Right forelimb (tissue), 1 donor: Measurements from ENCODE around the gene TXNDC8.
"Not testable (repeated sequence)": the region's sequence is repeated elsewhere in the genome, so short reads cannot be mapped to it uniquely, and the experiment has no call there.

Source experiments
- DNase-seq: peaks from one replicate; pipeline ENCODE4 v3.0.0-alpha.2; 2018

Gene TXNDC8

DNA sequence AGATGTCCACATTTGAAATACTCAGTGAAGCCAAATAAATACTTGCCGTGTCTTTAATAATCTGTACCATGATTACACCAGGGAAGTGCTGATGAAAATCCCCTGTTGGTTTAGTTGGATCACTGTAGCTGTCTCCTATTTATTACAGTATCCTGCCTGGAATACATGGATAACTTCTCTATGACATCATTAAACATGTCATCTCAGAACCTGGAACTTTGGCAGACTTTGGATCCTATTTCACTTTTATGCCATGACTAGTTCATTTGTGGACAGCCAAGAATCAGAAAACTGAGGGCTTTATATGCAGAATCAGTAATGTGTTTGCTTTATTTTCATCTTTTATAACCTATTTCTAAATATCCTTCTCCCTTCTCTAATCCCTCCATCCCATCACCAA is at the start of gene TXNDC8:
TXNDC8 (minus strand) TSS at position 137 of the 400 bp plus-strand sequence.
- no peak for DNase-seq

- no peak for DNase-seq
Observed at GRCh38 chr9:110383491-110383890, 45.8 kb upstream of the TXNDC8 start.

- DNase-seq = no peak
Observed at GRCh38 chr9:110382731-110383130, 45.1 kb upstream of the TXNDC8 start.

- DNase-seq = no peak
Observed at GRCh38 chr9:110371411-110372007, 33.8 kb upstream of the TXNDC8 start.

- DNase-seq = no peak
Observed at GRCh38 chr9:110370315-110370714, 32.7 kb upstream of the TXNDC8 start.

GRCh38 chr9:110364451-110364850 is 26.8 kb upstream of the TXNDC8 start:
- no peak for DNase-seq

- not testable (repeated sequence) for DNase-seq
Observed at GRCh38 chr9:110358992-110359391, 21.3 kb upstream of the TXNDC8 start.

DNA sequence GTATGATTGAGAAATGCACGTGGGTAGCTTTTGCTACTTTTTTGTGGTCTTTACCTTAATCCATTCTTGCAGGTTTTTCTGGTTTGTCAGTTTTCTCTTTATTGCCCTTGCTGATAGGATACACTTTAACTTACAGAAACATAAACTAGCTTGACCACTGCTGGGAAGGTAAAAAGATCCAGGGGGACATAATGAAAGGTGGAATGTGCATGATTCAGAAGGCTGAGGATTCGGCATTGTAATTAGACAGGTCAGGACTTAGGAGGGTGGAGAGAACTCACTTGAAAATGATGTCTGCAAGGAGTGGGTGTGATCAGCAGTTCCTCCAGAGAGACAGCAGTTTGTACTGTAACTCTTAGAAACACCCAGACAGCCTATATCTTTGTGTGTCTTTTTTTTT is 19.8 kb upstream of the TXNDC8 start:
- DNase-seq = no peak

GRCh38 chr9:110356639-110357395 is 19.2 kb upstream of the TXNDC8 start:
- DNase-seq = no peak

DNA sequence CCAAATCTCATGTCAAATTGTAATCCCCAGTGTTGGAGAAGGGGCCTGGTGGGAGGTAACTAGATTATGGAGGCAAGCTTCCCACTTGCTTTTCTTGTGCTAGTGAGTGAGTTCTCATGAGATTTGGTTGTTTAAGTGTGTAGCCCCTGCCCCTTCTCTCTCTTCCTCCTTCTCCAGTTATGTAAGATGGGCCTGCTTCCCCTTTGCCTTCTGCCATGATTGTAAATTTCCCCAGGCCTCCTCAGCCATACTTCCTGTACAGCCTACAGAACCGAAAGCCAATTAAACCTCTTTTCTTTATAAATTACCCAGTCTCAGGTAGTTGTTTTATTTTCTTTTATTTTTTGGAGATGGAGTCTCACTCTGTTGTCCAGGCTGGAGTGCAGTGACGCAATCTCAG is 18.2 kb upstream of the TXNDC8 start:
- DNase-seq = no peak

GRCh38 chr9:110351009-110351467 is 13.4 kb upstream of the TXNDC8 start:
- no peak for DNase-seq

DNA sequence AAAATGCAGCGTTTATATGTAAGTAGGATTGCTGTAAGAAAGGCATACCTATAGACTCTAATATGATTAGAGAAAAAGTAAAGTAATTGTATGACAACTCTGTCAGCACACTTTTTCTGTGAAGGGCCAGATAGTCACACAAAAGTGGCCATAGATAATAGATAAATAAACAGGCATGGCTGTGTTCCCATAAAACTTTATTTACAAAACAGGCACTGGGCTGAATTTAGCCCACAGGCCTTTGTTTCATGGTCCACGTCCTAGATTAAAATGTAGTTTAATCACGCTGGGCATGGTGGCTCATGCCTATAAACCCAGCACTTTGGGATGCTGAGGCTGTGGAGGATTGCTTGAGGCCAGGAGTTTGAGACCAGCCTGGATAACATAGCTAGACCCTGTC is 8.7 kb upstream of the TXNDC8 start:
- DNase-seq = no peak

DNA sequence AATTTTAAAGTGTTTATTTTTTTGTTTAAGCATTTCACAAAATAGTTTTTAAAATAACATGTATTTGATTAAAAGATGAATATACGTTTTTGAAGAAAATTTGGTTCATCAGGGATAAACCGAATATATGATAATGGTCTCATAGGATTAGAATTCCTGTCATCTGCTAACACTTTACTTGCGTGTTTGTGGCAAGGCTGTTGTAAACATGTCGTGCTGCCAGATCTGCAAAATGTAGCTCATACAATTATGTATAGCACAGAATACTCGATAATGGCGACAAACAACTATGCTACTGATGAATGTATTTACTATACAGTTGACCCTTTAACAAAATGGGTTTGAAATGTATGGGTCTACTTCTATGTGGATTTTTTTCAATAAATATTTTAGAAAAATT is 7.2 kb upstream of the TXNDC8 start:
- no peak for DNase-seq

- DNase-seq = no peak
Observed at GRCh38 chr9:110343551-110343950, 5.9 kb upstream of the TXNDC8 start.

- no peak for DNase-seq
Observed at GRCh38 chr9:110340306-110340705, 2.6 kb upstream of the TXNDC8 start.

- no peak for DNase-seq
Observed at GRCh38 chr9:110338143-110338542, 480 bp upstream of the TXNDC8 start.

DNA sequence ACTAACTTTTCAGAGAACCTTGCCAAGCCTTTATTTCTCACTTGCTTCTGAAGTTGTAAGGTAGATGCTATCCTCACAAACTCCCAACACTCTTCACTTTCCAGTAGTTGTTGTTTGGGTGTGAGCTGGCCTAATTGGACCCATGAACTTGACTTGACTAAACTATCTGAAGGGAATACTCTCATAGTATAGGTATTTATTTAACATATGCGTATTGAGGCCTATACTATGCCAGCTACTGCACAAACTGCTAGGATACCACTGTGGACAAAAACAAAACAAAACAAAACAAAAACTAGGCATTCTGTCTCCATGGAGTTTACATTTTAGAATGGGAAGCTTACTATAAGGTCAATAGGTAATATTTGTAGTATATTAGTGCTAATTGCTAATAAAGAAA is 1.3 kb downstream of the TXNDC8 start:
- DNase-seq = no peak

DNA sequence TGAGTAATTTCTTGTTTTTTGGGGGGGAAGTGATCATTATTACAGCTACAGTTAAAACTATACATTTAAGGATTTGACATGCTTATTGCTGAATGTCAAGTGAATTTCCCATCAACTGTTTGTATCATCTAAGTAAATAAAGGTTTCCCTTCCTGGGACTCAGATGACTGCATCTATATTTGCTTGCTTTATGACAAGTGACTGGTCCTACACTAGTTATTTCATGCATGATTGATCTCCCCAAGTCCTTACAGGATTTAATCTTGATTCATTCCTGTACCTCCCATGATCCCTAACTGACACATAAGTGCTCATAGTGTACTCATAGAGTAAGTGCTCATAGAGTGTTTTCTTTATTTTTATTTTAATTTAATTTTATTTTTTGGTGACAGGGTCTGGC is 2.8 kb downstream of the TXNDC8 start:
- no peak for DNase-seq

GRCh38 chr9:110334183-110334582 is 3.5 kb downstream of the TXNDC8 start:
- no peak for DNase-seq

- DNase-seq = no peak
Observed at GRCh38 chr9:110332766-110333165, 4.9 kb downstream of the TXNDC8 start.

DNA sequence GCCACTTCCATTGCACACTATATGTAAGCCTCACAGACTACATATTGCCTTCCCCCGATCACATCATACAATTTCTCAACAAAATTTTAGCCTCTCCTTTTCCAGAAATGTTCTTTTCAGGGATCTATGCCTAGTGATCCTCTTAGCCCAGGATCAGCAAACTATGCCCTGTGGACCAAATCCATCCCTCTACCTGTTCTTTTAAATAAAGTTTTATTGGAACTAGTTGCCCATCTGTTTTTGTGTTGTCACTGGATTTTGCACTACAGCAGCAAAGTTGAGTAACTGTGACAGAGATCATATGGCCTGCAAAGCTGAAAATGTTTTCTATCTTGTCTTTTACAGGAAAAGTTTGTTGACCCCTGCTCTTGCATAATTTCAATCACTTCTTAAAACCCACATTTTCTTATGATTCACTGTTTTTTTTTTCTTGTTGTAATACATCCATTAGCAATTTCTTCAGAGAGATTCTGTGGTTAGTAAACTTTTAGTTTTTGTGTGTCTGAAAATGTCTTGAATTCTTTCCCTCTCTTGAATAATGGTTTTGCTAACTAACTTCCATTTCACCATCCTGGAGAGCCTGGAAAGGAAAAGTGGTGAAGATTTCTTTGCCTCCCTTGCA is 7.1 kb downstream of the TXNDC8 start:
- no peak for DNase-seq

DNA sequence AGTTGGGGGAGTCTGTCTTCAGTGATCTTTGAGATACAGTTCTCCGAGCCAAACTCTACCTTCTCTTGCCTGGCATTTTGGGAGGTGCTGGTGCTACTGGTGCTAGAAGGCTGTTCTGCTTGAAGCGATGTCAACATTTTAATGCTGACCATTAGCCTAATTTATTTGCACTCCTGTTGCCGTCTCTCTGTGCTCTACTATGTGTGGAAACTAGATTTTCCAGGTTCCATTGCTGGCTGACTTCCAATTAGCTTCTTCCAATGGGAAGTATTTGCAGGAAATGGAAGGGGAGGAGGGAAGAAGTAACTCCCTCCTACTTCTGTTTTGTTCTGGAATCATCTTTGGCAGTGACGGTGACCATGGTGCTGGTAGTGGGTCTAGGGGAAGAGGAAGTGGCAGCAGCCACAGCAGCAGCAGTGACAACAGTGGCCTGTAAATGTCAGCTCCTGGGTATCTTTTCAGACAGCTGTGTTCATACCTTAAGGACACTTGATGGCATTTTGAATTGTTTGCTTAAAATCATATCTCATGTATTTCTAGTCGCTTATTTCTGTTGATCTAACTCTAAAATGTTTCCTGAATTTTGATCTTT is 7.9 kb downstream of the TXNDC8 start:
- DNase-seq = no peak

GRCh38 chr9:110328763-110329162 is 8.9 kb downstream of the TXNDC8 start:
- DNase-seq = no peak

DNA sequence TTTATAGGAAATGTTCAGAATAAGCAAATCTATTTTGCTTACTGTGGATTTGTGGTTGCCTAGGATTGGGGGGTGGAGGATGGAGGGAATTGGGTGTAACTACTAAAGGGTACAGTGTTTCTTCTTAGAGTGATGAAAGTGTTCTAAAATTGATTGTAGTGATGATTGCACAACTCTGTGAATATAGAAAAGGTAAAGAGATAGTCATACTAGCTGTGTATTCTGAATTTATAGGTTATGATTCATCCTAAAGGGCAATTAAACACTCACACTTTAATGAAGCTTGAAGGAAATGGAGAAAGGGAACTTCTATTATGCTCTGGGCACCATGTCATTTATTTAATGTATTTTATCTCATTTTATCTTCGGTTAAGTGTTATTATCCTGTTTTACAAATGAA is 9.9 kb downstream of the TXNDC8 start:
- no peak for DNase-seq
